GM18909 (cell line): Measurements from ENCODE around the gene LTBP2.

ENCODE experiments used
- ATAC-seq: cut with Tn5 transposase; IDR thresholded peaks from one replicate; pipeline ENCODE4 v1.9.1; 2021; ENCODE audit warnings: mild to moderate bottlenecking; ENCODE audit not compliant: unreplicated experiment, poor library complexity

LTBP2 gene

DNA sequence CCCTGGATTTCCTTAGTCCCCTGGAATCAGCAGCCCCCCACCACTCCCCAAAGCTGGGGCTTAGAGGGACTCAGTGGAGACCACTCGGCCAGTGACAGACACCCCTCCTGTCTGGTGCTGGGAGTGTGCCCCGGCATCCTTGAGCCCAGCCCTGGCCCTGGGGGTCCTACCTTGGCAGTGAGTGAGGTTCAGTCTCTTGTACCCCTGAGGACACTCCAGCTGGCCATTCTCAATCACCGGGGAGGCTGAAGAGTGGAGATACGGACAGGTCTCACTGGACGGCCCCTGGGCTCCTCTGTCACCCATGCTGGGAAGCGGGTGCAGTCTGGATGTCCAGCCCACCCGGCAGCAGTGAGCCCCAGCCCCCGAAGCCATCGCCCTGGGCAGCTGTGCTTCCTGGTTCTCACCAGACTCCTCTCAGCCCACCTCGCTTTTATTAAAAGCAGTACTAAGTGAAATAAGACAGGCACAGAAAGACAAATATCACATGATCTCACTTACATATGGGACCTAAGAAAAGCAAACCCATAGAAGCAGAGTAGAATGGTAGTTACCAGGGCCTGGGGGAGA, 76.2 kb downstream of the LTBP2 start:
- ATAC-seq = no peak

DNA sequence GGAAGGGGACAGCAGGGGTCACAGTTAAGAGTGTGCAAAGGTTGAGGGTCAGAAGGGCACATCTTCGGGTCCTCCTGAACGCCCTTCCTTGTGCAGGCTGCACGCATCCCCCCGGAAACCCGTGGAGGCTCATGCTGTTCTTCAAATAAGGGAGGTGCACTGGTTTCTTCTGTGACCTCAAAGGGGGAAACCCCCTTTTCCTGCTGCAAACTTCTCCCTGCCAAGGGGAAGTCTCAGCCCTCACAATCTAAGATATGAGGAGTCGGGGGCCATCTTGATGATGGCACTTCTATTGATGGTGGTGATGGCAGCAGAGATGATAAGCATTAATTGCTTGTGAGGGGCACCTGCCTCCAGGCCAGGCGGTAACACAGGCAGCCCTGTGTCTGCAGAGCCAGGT, 78.5 kb downstream of the LTBP2 start:
- ATAC-seq = no peak

DNA sequence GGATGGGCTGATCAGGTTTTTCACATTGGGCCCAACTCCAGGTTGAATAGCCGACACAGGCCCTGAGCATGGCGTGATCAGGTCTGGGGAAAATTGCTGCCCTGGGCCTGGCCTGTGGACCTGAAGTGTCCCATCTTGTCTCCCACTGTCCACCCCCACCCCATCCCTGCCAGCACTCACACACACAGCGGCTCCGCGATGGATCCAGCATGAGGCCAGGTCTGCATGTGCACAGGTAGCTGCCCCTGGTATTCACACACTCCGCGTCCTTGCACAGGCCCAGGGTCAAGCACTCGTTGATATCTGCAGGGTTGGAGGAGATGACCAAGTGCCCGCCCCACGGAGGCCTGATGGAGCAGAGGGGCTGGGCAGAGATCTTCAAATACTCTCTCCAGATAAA, 79.8 kb downstream of the LTBP2 start:
- no peak for ATAC-seq

DNA sequence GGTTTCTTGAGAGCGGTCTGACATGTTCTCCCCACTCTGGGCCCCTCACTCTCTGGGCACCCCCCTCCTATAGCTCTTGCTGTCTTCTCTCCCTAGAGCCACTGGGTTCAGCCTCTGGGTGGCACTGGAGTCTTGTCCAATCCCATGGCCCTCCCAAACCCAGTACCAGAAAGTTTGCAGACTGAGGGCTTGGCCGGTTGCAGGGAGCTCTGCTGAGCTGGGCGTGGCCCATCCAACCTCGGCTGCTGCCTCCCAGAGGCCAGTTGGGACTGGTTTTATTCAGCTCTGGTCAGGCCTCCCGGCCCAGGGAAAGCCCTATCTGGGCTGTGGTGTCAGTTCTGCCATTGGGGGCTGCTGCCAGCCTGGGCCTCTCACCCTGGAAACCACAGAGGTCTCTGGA, 80.6 kb downstream of the LTBP2 start:
- no peak for ATAC-seq

DNA sequence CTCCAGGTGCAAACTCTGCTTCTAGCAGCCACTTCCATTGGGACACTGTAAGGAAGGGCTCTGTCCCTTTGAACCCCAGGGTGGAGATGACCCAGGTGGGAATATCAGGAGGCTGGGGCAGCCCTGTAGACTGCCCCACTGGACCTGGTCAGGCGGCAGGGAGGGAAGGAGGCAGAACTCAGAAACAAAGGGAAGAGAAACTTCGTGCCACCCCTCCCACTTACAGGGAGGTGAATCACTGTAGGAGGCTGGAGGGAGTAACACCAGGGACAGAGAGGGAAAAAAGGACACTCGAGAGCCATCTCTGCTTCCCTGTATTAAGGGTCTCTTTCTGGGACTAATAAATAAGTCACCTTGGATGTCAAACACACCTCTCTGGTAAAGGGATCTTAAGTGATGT, 81.0 kb downstream of the LTBP2 start:
- ATAC-seq = no peak

DNA sequence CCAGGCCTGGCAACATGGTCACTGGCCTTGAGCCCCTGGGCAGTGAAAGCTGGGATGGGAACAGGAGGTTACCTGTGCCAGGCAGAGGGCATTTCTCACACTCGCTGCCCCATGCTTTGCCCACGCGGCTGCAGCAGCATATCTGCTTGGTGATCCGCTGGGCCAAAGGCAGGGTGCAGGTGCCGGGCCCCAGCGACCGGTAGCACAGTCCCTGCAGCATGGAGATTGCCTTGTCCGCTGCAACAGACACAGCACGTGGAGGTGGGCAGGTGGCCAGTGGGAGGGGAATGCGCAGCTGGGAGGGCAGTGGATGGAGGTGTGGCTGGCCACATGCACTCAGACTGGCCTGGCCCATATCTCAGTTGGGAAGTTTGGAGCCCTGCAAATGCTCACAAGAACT, 83.2 kb downstream of the LTBP2 start:
- ATAC-seq = no peak

DNA sequence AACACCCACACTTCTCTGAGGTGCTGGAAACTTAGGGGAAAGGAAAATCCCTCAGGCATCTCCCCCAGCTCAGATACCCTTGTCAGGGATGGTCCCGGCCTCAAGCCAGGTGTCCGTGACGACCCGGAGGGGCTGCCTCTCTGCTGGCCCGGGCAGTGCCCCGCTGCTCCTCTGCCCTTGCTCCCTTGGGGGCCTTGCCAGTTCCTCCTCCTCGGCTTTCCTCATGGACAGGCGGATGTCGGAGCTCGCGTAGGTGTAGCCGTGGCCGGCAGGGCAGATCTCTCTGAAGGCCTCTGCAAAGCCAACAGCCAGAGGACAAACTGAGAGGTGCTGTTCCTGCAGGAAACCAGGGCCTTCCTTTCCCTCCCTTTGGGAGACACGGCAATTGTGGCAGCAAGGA, 83.6 kb downstream of the LTBP2 start:
- no peak for ATAC-seq

DNA sequence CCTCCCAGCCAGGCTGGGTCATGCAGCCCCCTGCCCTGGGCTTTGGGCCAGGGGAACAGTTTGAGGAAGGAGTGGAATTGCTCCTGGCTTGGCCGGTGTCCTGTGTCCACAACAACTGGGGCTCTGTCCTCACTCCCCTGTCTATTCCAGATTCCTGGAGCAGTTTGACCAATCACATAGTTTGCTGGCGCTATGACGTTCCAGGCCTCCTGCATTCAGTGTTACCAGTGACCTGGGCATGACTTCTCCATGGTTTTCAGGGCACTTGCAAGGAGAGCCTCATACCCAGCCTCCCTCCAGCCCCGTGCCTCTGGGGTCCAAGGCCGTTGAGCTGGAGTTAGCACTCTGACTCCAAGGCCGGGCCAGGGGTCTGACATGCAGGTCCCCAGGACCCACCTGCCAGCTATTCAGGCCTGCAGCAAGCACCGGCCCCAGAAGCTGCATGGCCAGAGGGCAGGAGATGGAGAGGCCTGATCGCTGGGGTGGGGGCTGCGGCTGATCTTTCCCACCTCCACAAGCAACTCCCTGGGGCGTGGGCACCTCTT, 84.2 kb downstream of the LTBP2 start:
- ATAC-seq = no peak

DNA sequence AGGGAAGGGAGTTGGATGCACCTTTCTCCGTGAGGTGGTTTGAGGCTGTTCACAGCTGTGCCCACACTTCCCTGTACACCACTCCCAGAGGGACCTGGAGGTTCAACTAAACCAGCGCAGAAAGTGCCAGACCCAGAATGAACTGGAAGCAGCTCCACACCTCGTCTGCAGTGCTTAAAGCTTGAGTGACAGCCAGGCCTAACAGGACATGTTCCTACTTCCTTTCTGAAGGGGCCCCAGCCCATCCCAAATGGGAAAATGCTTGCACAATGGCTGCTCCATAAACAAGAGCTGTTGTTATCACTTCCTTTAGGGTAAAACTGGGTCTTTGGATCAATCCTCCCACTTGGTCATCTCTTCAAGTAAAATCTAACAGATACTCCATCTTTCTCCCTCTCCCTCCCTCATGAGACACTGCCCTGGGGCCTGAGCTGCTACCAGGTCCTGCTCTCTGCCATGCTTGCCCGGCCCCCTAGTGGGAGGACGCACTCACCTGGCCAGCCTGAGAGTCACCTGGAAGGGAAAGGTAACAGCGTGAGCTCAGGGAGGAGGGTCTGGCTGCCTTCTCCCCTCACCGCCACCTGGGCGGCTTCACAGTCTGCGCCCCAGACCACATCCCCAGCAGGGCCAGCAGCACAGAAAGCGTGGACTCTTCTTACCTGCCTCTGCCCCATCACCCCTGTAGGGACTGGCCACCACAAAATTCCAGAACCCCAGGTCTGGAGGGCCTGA, 85.0 kb downstream of the LTBP2 start:
- ATAC-seq = no peak

DNA sequence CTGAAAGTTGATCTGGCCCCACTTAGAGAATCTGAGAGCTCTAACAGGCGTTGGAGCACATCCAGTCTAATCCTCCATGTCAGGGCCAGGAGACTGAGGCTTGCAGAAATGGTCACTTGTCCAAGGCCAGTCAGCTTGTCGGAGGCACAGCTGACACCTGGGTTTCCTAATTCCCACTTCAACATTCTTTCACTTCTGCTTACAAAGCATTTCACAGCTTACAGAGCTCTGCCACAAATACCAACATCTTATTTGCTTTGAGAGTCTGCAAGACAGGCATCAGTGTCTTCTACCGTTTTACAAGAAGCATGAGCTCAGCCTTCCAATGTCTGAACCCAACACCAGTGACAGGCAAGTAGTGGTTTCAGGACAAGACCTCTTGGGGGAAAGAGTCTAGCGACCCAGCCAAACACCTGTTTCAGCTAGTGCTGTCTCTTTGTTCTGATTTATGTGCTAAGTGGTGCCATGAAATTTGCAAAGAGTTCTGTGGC, 86.6 kb downstream of the LTBP2 start:
- no peak for ATAC-seq

DNA sequence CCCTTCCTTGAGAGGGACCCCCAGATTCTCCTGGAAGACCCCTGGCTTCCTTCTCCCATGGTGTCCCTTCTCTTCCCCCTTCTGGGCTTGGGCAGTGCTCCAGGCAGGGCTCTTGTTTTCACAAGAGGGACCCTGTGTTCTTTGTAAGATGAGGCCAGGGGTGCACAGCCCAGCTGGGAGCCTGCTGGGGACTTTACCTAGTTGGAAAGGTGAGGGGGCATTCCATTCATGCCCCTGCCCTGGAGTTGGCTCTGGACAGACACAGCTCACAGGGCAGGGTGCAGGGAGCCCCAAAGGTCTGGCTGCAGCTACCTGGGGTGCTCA, 87.3 kb downstream of the LTBP2 start:
- ATAC-seq = no peak

DNA sequence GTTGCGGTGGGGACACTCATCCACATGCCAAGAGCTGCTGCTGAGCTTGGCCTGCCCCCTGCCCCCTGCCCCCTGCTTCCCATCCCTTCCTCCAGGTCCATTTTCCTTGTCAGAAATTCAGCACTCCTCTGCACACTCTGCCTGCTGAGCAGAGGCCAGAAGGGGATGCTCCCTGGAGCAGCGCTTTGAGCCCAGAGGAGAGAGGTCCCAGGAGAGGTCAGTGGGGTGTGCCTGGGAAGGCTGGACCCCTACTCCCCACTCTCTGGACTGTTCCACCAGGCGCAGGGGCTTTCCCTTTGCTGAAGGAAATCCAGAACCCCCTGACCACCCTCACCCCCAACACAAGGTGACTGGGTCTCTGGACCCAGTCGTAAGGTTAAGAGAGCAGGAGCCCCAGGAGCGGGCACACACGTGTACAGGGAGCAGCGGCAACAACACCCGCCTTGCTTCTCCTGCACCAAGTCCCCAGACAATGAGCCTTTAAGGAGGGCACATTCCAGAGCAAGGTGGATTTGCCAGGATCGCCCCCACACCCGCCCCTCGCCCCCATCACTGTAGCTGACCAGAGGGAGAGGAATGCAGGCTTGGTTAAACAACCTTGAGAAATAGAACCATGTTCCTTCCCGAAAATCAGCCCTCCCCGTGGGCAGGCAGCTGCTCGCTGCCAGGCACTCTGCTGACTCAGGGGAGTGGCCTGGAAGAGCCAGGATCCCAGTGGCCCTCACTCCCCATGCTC, 87.8 kb downstream of the LTBP2 start:
- ATAC-seq = no peak

DNA sequence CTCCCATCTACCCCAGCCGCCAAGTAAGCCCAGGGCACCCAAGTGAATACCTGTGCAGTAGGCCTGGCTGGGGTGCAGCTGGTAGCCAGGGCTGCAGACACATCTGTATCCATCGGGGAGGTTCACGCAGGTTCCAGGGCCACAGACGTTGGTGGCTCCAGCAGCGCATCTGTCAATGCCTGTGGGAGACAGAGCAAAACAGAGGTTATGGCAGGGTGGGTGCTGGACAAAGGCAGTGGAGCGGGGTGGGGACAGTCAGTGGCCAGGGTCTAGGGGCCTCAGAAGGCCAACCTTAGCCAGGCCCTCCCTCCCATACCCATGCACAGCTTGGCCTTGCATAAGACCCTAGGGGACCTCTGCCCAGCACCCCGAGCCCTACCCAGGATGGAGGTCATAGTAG, 89.3 kb downstream of the LTBP2 start:
- ATAC-seq = no peak

DNA sequence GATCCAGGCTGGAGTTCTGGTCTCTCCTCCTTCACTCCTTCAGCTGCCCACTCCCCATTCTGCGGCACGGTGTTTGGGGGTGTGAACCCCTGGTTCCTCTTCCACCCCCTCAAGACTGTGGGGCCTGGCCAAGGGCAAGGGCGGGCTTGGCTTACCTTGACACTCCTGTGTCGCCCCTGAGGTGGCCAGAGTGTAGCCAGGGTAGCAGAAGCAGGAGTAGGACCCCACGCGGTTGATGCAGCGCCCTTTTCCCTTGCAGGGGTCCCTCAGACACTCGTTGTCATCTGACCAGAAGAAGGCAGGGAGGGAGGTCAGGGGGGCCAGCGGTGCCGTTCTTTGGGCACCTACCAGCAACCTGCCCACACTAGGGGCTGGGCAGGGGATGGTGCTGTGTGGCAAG, 90.3 kb downstream of the LTBP2 start:
- ATAC-seq = no peak

DNA sequence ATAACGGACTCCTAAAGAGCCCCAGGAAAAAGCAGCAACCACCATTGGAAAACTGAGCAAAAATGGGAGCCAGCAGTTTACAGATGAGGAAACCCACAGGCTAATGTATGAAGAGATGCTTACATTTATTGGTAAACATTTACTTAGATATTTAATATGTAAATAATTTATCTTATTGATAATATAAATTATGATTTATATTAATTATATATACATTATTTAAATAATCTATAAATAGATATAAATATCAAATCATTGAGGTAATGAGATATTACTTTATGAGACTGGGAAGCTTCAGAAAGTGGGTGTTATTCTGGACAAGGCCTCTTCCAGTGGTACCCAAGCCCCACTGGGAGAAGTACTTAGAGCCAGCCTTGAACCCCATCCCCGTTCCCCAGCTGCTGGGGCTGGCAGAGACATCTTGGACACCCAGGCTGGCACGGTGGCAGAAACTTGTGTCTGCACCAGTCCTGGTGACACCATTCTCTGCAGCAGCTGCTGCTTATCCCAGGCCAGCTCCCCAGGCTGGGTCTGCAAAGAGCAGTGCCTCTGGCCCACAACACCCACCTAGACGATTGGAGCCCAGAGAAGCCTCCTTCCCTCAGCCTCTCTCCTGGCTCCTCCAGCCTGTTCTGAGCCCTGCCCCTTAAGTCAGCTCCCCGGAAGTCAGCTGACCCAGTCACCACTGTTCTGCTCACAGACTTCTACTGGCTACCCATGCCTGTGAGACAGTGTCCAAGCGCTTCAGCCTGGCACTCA, 92.5 kb downstream of the LTBP2 start:
- no peak for ATAC-seq

DNA sequence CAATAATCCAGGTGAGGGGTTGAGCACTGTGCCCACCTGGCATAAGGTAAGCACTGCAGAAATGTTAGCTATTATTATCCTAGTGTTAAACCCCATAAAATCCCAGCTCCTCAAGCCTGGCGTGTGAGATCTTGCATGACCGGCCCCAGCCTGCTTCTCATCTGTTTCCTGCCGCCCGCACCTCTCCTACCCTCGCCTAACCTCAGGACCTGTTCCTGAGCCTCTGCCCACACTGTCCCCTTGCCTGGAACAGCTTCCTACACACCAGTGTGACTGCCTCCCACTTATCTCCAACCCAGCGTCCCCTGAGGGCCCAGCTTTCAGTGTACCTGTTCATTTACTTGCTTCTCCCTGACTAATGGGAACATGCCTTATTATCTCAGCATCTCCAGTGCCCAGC, 93.8 kb downstream of the LTBP2 start:
- no peak for ATAC-seq

DNA sequence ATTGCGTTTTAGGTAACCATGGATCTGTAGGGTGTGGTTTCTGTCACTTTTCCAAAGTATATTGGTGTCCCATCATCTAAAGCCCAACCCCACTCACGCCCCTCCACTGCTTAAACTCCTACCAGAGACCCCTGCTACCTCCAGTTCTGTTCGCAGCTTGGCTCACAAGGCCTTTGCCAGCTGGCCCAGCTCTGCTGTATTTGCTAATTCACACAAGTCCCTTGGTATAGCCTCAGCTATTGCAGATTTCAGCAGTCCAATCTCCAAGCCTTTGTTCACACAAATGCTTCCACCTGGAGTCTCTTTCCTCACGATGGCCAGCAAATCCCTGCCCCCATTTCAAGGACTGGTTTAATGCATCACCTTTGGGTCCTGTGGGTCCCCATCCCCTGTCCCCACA, 94.3 kb downstream of the LTBP2 start:
- ATAC-seq = no peak

DNA sequence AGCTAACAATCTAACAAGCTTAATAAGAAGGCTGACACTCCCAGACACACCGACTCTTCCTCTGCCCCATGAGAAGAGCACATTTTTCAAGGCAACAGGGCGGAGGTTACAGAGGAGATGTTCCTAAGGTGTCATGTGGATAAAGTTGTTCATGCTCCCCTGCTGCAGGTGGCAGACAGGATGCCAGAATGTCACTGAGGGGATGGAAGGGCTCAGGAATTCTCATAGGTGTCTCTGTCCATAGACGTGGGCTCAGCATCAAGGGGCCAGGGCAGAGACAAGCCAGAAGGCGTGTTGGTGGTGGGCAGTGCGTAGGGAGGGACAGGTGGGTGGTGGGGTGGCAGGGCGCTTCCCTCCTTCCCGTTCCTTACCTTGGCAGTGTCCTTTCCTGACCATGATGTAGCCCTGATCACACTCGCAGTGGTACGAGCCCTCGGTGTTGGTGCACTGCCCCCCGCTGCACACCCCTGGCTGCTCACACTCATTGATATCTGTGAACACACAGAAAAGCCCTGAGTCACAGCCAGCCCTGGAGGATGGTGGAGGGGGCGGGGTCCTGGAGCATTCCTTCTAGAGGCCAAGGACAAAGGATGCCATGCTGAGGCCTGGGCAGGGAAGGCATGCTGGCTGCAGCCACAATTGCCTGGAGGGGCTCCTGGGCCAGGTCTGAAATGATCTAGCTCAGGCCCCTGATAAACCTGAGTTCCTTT, 95.4 kb downstream of the LTBP2 start:
- no peak for ATAC-seq

DNA sequence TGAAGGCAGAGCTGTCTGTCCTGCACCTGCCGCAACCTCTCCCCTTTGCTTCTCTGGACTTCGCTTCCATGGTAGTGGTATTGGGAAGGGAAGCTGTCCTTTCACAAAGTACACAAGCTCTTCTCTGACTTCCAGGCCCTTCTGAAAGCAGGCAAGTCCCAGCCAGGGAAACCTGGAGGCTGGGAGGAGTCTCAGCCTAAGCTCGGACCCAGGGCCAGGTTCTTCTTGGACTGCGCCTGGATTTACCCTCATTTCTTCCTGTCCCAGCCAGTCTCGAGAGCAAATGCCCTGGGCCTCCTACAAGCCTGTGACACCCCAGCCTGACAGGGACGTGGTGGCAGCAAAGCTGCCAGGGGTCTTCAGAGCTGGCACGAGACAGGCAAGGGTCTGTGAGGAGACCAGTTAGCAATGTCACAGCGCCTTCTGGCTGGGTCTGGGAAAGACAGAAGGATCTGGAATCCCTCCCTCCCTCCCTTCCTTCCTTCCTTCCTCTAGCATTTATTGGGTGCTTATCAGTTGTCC, 96.1 kb downstream of the LTBP2 start:
- no peak for ATAC-seq

DNA sequence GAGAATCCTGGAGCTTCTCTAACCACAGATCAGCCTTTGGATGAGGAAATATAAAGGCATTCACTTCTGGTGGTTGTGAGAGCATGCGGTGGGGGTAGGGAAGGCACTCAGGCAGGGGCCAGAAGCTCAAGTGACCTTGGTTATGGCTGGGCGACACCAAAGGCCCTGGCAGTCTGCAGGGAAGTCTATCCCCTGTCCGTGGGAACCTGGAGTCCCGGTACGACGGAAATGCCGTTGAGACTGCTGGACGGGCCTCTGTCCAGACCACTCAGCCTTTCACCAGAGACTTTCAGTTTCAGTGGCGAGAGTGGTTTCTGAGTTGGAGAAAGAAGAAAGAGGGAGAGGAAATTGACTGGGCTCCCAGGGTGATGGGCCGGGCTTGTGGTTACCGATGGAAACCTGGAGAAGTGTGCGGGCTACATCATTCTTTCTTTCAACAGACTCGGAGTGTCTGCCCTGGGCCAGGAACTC, 97.5 kb downstream of the LTBP2 start:
- ATAC-seq = no peak
